HepG2 (cell line): Measurements from ENCODE around the gene CD40. TPM values are rescaled to one million over a fixed set of nuclear protein-coding genes. Genes with fewer than 3 reads are reported as not detected.
A peak's percentile ranks its signal among the peaks of the same experiment; 100 is the strongest.

ENCODE experiments used
- ATF7 ChIP-seq, 2 experiments: fragments of 450-650 bp in 1 of 2; sonication (generic) in 1 of 2; formaldehyde crosslinking in 1 of 2; IDR thresholded peaks; 2 replicates each; pipeline versions ENCODE4 v1.4.0 to v1.6.1; 2016 to 2020; ENCODE audit warnings: antibody characterized with exemption in 1 of 2, mild to moderate bottlenecking in 1 of 2, missing genetic modification reagents in 1 of 2
- CC2D1A ChIP-seq: sonication (generic); formaldehyde crosslinking; IDR thresholded peaks from 2 replicates; pipeline ENCODE4 v1.8.1; 2023; ENCODE audit warnings: mild to moderate bottlenecking, missing genetic modification reagents
- CSRNP2 ChIP-seq: sonication (generic); formaldehyde crosslinking; conservative IDR thresholded peaks from 2 replicates; pipeline ENCODE4 v1.8.0; 2022; ENCODE audit warnings: low read depth, missing genetic modification reagents
- GATA4 ChIP-seq: sonication (generic); IDR thresholded peaks from 2 replicates; pipeline ENCODE4 v1.6.1; 2016; ENCODE audit warnings: antibody characterized with exemption, low read depth, borderline replicate concordance
- MEIS2 ChIP-seq: sonication (generic); formaldehyde crosslinking; IDR thresholded peaks from 2 replicates; pipeline ENCODE4 v1.9.0; 2021; ENCODE audit warnings: mild to moderate bottlenecking, missing genetic modification reagents
- MTF2 ChIP-seq: sonication (generic); formaldehyde crosslinking; IDR thresholded peaks from 2 replicates; pipeline ENCODE4 v1.5.0; 2020; ENCODE audit warnings: missing genetic modification reagents, borderline replicate concordance
- NR2F1 ChIP-seq, 2 experiments: fragments of 450-650 bp in 1 of 2; formaldehyde crosslinking in 1 of 2; IDR thresholded peaks; 2 replicates each; pipeline versions ENCODE4 v1.5.0 to v1.6.1; 2016 to 2020; ENCODE audit warnings: mild to moderate bottlenecking in 1 of 2, missing compliant biosample characterization in 1 of 2, missing genetic modification reagents in 1 of 2, moderate library complexity in 1 of 2
- PHF5A ChIP-seq: IDR thresholded peaks from one replicate; pipeline ENCODE4 v1.6.1; 2018; ENCODE audit warnings: low read depth, missing genetic modification reagents; ENCODE audit not compliant: unreplicated experiment
- PITX1 ChIP-seq: sonication (generic); formaldehyde crosslinking; IDR thresholded peaks from 2 replicates; pipeline ENCODE4 v1.5.1; 2020; ENCODE audit warnings: mild to moderate bottlenecking, missing genetic modification reagents
- RARG ChIP-seq: sonication (generic); formaldehyde crosslinking; IDR thresholded peaks from 2 replicates; pipeline ENCODE4 v1.4.0; 2020; ENCODE audit warnings: low read depth, mild to moderate bottlenecking, missing genetic modification reagents
- REPIN1 ChIP-seq: sonication (generic); formaldehyde crosslinking; IDR thresholded peaks from 2 replicates; pipeline ENCODE4 v1.8.0; 2022; ENCODE audit warnings: missing genetic modification reagents, low read depth, mild to moderate bottlenecking, borderline replicate concordance
- SMC3 ChIP-seq: IDR thresholded peaks from 2 replicates; pipeline ENCODE4 v1.6.1; 2011; ENCODE audit warnings: low read length, improper control_type of control experiment
- SOX6 ChIP-seq, 2 experiments: fragments of 450-650 bp in 1 of 2; sonication (generic) in 1 of 2; formaldehyde crosslinking in 1 of 2; IDR thresholded peaks; 2 replicates each; pipeline versions ENCODE4 v1.4.0 to v1.6.1; 2017 to 2020; ENCODE audit warnings: antibody characterized with exemption in 1 of 2, mild to moderate bottlenecking in 1 of 2, missing genetic modification reagents in 1 of 2
- SP5 ChIP-seq: IDR thresholded peaks from 2 replicates; pipeline ENCODE4 v1.6.1; 2016; ENCODE audit warnings: low read depth, borderline replicate concordance
- SRF ChIP-seq: IDR thresholded peaks from 2 replicates; pipeline ENCODE4 v1.6.1; 2011; ENCODE audit warnings: mild to moderate bottlenecking, low read depth, low read length, moderate library complexity
- SRSF9 ChIP-seq: fragments of 200-400 bp; formaldehyde crosslinking; IDR thresholded peaks from 2 replicates; pipeline ENCODE4 v1.6.1; 2018; ENCODE audit warnings: borderline replicate concordance, mild to moderate bottlenecking, low read depth, low read length; ENCODE audit not compliant: insufficient read depth, poor library complexity, severe bottlenecking
- TEAD2 ChIP-seq: sonication (generic); formaldehyde crosslinking; IDR thresholded peaks from 2 replicates; pipeline ENCODE4 v1.9.0; 2021; ENCODE audit warnings: missing genetic modification reagents
- ZBTB42 ChIP-seq: sonication (generic); formaldehyde crosslinking; IDR thresholded peaks from 2 replicates; pipeline ENCODE4 v1.5.0; 2020; ENCODE audit warnings: mild to moderate bottlenecking, missing genetic modification reagents
- ZMYM4 ChIP-seq: sonication (generic); formaldehyde crosslinking; IDR thresholded peaks from 2 replicates; pipeline ENCODE4 v1.8.1; 2023; ENCODE audit warnings: mild to moderate bottlenecking, missing genetic modification reagents
- ZNF10 ChIP-seq: sonication (generic); formaldehyde crosslinking; IDR thresholded peaks from 2 replicates; pipeline ENCODE4 v1.4.0; 2020; ENCODE audit warnings: mild to moderate bottlenecking, low read depth, missing genetic modification reagents, borderline replicate concordance
- ZNF607 ChIP-seq: sonication (generic); formaldehyde crosslinking; IDR thresholded peaks from 2 replicates; pipeline ENCODE4 v1.5.1; 2020; ENCODE audit warnings: missing genetic modification reagents, mild to moderate bottlenecking, borderline replicate concordance
- ZNF703 ChIP-seq: sonication (generic); formaldehyde crosslinking; IDR thresholded peaks from 2 replicates; pipeline ENCODE4 v1.5.1; 2020; ENCODE audit warnings: missing genetic modification reagents, mild to moderate bottlenecking, moderate library complexity, borderline replicate concordance
- ZNF713 ChIP-seq: sonication (generic); formaldehyde crosslinking; IDR thresholded peaks from 2 replicates; pipeline ENCODE4 v1.4.0; 2020; ENCODE audit warnings: mild to moderate bottlenecking, missing genetic modification reagents
- polyA plus RNA-seq, 8 experiments: library from polyadenylated mRNA; depleted of rRNA in 3 of 8; stranded (reverse) in 7 of 8; unstranded in 1 of 8; fragments of >200 nt; fragmentation: Illumina TruSeq in 4 of 8; extraction: Trizol in 4 of 8; gene quantifications; 2 replicates each; pipeline versions ENCODE4 v1.2.1 to v1.2.3, GENCODE V29; 2011 to 2016; ENCODE audit warnings: low read depth in 4 of 8, missing spikeins in 1 of 8, mixed read lengths in 1 of 8; ENCODE audit not compliant: insufficient read depth in 1 of 8
- total RNA-seq, 5 experiments: library from RNA; depleted of rRNA; stranded (reverse); fragments of >200 nt; fragmentation: Illumina TruSeq; extraction: Trizol; gene quantifications; 2 replicates each; pipeline ENCODE4 v1.2.3, GENCODE V29; 2016; ENCODE audit warnings: low read depth in 1 of 5
- TF ChIP-seq, protein P1 (sequence below): sonication (generic); formaldehyde crosslinking; IDR thresholded peaks from 2 replicates; pipeline ENCODE4 v1.8.1; 2022; ENCODE audit warnings: mild to moderate bottlenecking, missing genetic modification reagents
- TF ChIP-seq, protein P2 (sequence below): IDR thresholded peaks from 2 replicates; pipeline ENCODE4 v1.6.1; 2016; ENCODE audit warnings: missing compliant biosample characterization, missing genetic modification reagents, borderline replicate concordance

The CD40 gene
- total and polyA plus RNA-seq, 2 of the 13 experiments (the other 11 are each of a cell fraction or from before 2014, with no cell fraction given) = 4.6 to 13.4 TPM

DNA sequence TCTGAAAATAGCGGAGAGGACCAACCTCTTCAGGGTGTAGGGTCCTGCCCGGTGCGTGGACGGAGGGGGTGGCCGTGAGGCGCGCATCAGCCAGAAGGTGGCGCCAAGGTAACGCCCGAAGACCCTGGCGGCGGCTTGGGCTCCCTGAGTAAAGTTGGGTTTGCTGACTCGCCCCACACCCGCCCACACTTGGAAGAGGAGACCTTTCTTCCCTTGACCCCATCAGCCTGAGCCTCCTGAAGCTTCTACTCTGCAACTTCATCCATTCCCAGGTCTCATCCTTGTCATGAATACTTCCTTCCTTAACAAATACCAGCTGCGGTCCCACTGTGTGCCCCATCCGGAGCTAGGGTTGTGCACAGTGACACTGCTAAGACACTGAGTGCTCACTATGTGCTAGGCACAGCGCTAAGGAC, 14.6 kb downstream of the CD40 start (continued):
- TF ChIP-seq PHF5A = no peak
- TF ChIP-seq NR2F1 (CRISPR knock-in tag; IDR thresholded peaks at IDR 0.05) = no peak
- TF ChIP-seq GATA4 = no peak
- no peak for TF ChIP-seq SP5 (CRISPR knock-in tag)
- TF ChIP-seq ZNF703 (CRISPR knock-in tag) = no peak
- TF ChIP-seq CC2D1A = no peak
- TF ChIP-seq MTF2 (CRISPR knock-in tag) = 0 out of 2 replicates have a peak, but pooled peaks have one; percentile 81
- TF ChIP-seq ZNF10 (CRISPR knock-in tag) = no peak
- TF ChIP-seq ZMYM4 (CRISPR knock-in tag) = no peak
- TF ChIP-seq CSRNP2 (CRISPR knock-in tag) = no peak
- TF ChIP-seq, protein P1, sequence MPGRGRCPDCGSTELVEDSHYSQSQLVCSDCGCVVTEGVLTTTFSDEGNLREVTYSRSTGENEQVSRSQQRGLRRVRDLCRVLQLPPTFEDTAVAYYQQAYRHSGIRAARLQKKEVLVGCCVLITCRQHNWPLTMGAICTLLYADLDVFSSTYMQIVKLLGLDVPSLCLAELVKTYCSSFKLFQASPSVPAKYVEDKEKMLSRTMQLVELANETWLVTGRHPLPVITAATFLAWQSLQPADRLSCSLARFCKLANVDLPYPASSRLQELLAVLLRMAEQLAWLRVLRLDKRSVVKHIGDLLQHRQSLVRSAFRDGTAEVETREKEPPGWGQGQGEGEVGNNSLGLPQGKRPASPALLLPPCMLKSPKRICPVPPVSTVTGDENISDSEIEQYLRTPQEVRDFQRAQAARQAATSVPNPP (CRISPR knock-in tag) = no peak
- TF ChIP-seq REPIN1 (CRISPR knock-in tag) = no peak
- TF ChIP-seq RARG (CRISPR knock-in tag) = no peak
- no peak for TF ChIP-seq ZBTB42 (CRISPR knock-in tag)
- no peak for TF ChIP-seq MEIS2 (CRISPR knock-in tag)
- TF ChIP-seq SOX6 (IDR thresholded peaks at IDR 0.05) = no peak
- no peak for TF ChIP-seq SOX6 (CRISPR knock-in tag; IDR thresholded peaks at IDR 0.05)
- TF ChIP-seq SMC3 = no peak; the same call in 1 of the 2 replicates
- TF ChIP-seq SRSF9 = no peak
- TF ChIP-seq TEAD2 (CRISPR knock-in tag) = no peak
- no peak for TF ChIP-seq ZNF607 (CRISPR knock-in tag)
- 0 out of 2 replicates have a peak, but pooled peaks have one; percentile 49 for TF ChIP-seq PITX1 (CRISPR knock-in tag)
- no peak for TF ChIP-seq ZNF713 (CRISPR knock-in tag)
- no peak for TF ChIP-seq ATF7 (IDR thresholded peaks at IDR 0.05)
- TF ChIP-seq ATF7 (CRISPR knock-in tag; IDR thresholded peaks at IDR 0.05) = 0 out of 2 replicates have a peak, but pooled peaks have one; percentile 40
- no peak for TF ChIP-seq SRF
- TF ChIP-seq, protein P2, sequence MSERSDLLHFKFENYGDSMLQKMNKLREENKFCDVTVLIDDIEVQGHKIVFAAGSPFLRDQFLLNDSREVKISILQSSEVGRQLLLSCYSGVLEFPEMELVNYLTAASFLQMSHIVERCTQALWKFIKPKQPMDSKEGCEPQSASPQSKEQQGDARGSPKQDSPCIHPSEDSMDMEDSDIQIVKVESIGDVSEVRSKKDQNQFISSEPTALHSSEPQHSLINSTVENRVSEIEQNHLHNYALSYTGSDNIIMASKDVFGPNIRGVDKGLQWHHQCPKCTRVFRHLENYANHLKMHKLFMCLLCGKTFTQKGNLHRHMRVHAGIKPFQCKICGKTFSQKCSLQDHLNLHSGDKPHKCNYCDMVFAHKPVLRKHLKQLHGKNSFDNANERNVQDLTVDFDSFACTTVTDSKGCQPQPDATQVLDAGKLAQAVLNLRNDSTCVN (CRISPR knock-in tag) = 0 out of 2 replicates have a peak, but pooled peaks have one; percentile 46
